ENCODE measurements around the gene KCNC2.

KCNC2 gene

GRCh38 chr12:75209812-75210138 is at the start of gene KCNC2:
Gene KCNC2, minus strand, starts transcription at chr12:75209839.
- Mint-ChIP-seq H3K27ac (no peak within 1 kb of the TSS), H3K4me3 (no peak within 1 kb of the TSS), H3K27me3 (peaks cover 23 to 53% of the 10 kb centered on the region in 2 donors), H3K9me3 (peaks cover 2 to 12% of the 10 kb centered on the region in 2 donors), H3K36me3 (peaks cover 0 to 5% of the 10 kb centered on the region in 2 donors), H3K4me1 (no peaks in the 10 kb centered on the region)
- no peak for DNase-seq
- ATAC-seq (replicated peaks): no peak

DNA sequence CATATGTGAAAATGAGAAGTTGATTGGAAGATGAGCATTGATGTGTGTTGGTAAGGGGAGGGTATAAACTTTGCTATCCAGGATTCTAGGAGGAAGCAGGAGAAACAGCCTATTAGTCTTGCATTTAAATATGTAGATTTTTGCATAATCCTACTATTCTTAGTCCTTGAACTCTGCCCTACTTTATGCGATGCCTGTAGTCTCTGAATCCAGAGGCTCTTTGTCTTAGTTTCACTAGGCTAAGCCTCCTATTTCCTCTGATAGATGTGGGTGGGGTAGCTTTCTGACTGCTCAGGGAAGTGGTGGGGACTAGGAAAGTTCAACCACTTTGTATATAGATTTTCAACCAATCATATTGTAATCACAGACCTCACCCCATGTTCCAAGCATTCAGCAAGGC is 49.5 kb upstream of the KCNC2 start:
- H3K27me3 Mint-ChIP-seq: peaks cover 0 to 5% of the 10 kb centered on the region in 2 donors
- no peak for ATAC-seq (replicated peaks)
- no peaks in the 10 kb centered on the region for H3K4me1 Mint-ChIP-seq
- no peaks in the 10 kb centered on the region for H3K9me3 Mint-ChIP-seq
- no peaks in the 10 kb centered on the region for H3K36me3 Mint-ChIP-seq
- no peak for DNase-seq
- H3K4me3 Mint-ChIP-seq: no peak overlapping the region
- no peak overlapping the region for H3K27ac Mint-ChIP-seq

GRCh38 chr12:75257510-75257909 is 47.9 kb upstream of the KCNC2 start:
- no peak overlapping the region for H3K27ac Mint-ChIP-seq
- no peak for ATAC-seq (replicated peaks)
- no peaks in the 10 kb centered on the region for H3K36me3 Mint-ChIP-seq
- no peak overlapping the region for H3K4me3 Mint-ChIP-seq
- DNase-seq: no peak
- peaks cover 0 to 5% of the 10 kb centered on the region in 2 donors for H3K27me3 Mint-ChIP-seq
- no peaks in the 10 kb centered on the region for H3K4me1 Mint-ChIP-seq
- H3K9me3 Mint-ChIP-seq: peaks cover 0 to 4% of the 10 kb centered on the region in 2 donors

DNA sequence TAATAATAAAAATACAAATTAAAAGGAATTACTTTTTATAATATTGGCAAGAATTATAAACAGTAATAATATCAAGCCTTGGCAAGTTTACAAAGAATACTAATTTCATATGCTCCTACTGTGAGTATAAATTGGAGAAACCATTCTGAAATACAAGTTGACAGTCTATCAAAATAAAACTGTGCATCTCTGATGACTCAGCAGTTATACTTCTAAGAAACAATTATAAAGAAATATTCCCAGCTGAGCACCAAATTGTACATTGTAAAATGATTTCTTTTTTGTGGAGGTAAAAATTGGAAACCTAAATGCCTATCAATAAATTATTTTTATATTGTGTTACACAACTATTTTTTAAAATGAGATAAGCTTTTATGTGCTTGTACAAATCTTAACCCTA is 35.5 kb upstream of the KCNC2 start:
- Mint-ChIP-seq H3K27me3 (no peaks in the 10 kb centered on the region), H3K27ac (no peak overlapping the region), H3K36me3 (no peaks in the 10 kb centered on the region), H3K9me3 (peaks cover 4% of the 10 kb centered on the region in 2 donors), H3K4me1 (no peaks in the 10 kb centered on the region), H3K4me3 (no peak overlapping the region)
- ATAC-seq (replicated peaks) (no peak), DNase-seq (no peak)

DNA sequence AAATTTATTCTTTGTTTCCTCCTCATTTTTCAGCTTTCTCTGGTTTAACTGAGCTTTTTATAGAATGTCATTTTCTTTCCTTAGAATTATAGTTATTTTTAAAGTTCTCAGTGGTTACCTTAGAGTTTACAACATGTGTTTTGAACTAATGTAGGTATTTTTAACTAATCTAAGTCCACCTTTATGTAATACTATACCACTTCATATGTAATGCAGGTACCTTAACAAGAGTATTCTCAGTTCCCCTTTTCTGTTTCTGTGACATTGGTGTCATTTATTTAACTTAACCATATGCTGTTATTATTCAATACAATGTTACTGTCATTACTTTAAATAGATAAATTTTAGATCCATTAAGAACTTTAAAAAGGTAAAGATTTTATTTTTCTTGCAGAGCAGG is 30.3 kb upstream of the KCNC2 start:
- ATAC-seq (replicated peaks): peak in 1 of 2 donors; percentile 27
- H3K4me1 Mint-ChIP-seq: no peaks in the 10 kb centered on the region
- H3K36me3 Mint-ChIP-seq: no peaks in the 10 kb centered on the region
- H3K27ac Mint-ChIP-seq: no peak overlapping the region
- H3K9me3 Mint-ChIP-seq: peaks cover 4% of the 10 kb centered on the region in 2 donors
- DNase-seq: no peak
- H3K27me3 Mint-ChIP-seq: no peaks in the 10 kb centered on the region
- no peak overlapping the region for H3K4me3 Mint-ChIP-seq

- Mint-ChIP-seq H3K4me1 (no peaks in the 10 kb centered on the region), H3K9me3 (peaks cover 6 to 10% of the 10 kb centered on the region in 2 donors), H3K27ac (no peak overlapping the region), H3K4me3 (no peak overlapping the region), H3K36me3 (no peaks in the 10 kb centered on the region), H3K27me3 (no peaks in the 10 kb centered on the region)
- no peak for DNase-seq
- ATAC-seq (replicated peaks): no peak
These were observed 26.6 kb upstream of the KCNC2 start for GRCh38 chr12:75236206-75236605.

GRCh38 chr12:75227132-75227531 is 17.5 kb upstream of the KCNC2 start:
- Mint-ChIP-seq H3K4me1 (no peaks in the 10 kb centered on the region), H3K9me3 (peaks cover 10 to 12% of the 10 kb centered on the region in 2 donors), H3K27me3 (no peaks in the 10 kb centered on the region), H3K27ac (no peak overlapping the region), H3K4me3 (no peak overlapping the region), H3K36me3 (no peaks in the 10 kb centered on the region)
- DNase-seq (no peak), ATAC-seq (replicated peaks) (no peak)

GRCh38 chr12:75212072-75212471 is 2.4 kb upstream of the KCNC2 start:
- H3K27me3 Mint-ChIP-seq: peaks cover 16 to 47% of the 10 kb centered on the region in 2 donors
- DNase-seq (no peak), ATAC-seq (replicated peaks) (no peak)
- peaks cover 0 to 5% of the 10 kb centered on the region in 2 donors for H3K36me3 Mint-ChIP-seq
- H3K27ac Mint-ChIP-seq: no peak overlapping the region
- H3K9me3 Mint-ChIP-seq: peaks cover 0 to 7% of the 10 kb centered on the region in 2 donors
- H3K4me1 Mint-ChIP-seq: no peaks in the 10 kb centered on the region
- H3K4me3 Mint-ChIP-seq: no peak overlapping the region

- H3K27ac Mint-ChIP-seq: no peak overlapping the region
- no peak overlapping the region for H3K4me3 Mint-ChIP-seq
- no peaks in the 10 kb centered on the region for H3K4me1 Mint-ChIP-seq
- peaks cover 0 to 5% of the 10 kb centered on the region in 2 donors for H3K36me3 Mint-ChIP-seq
- DNase-seq: no peak
- H3K27me3 Mint-ChIP-seq: peaks cover 23 to 53% of the 10 kb centered on the region in 2 donors
- ATAC-seq (replicated peaks): no peak
- peaks cover 2 to 12% of the 10 kb centered on the region in 2 donors for H3K9me3 Mint-ChIP-seq
These were observed 505 bp downstream of the KCNC2 start for GRCh38 chr12:75208856-75209811.

DNA sequence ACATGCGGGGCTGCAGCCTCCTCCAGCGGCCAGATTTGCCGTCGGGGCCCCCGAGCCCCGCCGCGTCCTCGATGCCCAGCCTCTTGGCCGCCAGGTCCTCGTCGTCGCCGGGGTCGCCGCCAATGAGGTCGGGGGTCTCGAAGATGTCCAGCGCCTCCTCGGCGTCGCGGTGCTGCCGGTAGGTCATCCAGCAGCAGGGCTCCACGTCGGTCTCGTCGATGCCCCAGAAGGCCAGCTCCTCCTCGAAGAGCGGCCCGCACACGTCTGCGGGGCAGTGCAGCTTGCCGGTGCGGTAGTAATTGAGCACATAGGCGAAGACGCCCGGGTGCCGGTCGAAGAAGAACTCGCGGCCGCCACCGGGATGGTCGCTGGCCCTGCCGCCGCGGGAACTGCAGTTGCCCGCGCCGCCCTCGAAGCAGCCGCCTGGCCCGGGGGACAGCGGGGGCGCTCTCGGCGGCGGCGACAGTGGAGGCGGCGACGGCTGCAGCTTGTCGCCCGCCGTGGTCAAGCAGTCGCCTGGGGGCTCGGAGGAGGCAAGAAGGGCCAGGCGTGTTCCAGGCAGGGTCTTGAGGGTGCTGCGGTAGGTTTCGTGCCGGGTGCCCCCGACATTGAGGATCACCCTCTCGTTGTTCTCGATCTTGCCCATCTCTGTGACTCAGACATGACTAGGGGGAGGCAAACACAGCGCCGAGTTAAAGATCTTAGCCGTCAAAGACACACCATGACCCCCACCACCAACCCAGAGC is 2.1 kb downstream of the KCNC2 start:
- peaks cover 23 to 46% of the 10 kb centered on the region in 2 donors for H3K27me3 Mint-ChIP-seq
- H3K27ac Mint-ChIP-seq: no peak overlapping the region
- H3K4me3 Mint-ChIP-seq: no peak overlapping the region
- peaks cover 0 to 5% of the 10 kb centered on the region in 2 donors for H3K36me3 Mint-ChIP-seq
- peaks cover 2 to 12% of the 10 kb centered on the region in 2 donors for H3K9me3 Mint-ChIP-seq
- DNase-seq: no peak
- no peaks in the 10 kb centered on the region for H3K4me1 Mint-ChIP-seq
- no peak for ATAC-seq (replicated peaks)

GRCh38 chr12:75205558-75205957 is 4.1 kb downstream of the KCNC2 start:
- Mint-ChIP-seq H3K27me3 (peaks cover 21 to 33% of the 10 kb centered on the region in 2 donors), H3K9me3 (peaks cover 2 to 12% of the 10 kb centered on the region in 2 donors), H3K36me3 (peaks cover 0 to 5% of the 10 kb centered on the region in 2 donors), H3K4me1 (no peaks in the 10 kb centered on the region), H3K27ac (no peak overlapping the region), H3K4me3 (no peak overlapping the region)
- ATAC-seq (replicated peaks): no peak
- DNase-seq: no peak

GRCh38 chr12:75196865-75197264 is 12.8 kb downstream of the KCNC2 start:
- H3K4me1 Mint-ChIP-seq: no peaks in the 10 kb centered on the region
- no peaks in the 10 kb centered on the region for H3K36me3 Mint-ChIP-seq
- no peak for ATAC-seq (replicated peaks)
- H3K27ac Mint-ChIP-seq: no peak overlapping the region
- no peak overlapping the region for H3K4me3 Mint-ChIP-seq
- peaks cover 0 to 6% of the 10 kb centered on the region in 2 donors for H3K27me3 Mint-ChIP-seq
- H3K9me3 Mint-ChIP-seq: peaks cover 0 to 1% of the 10 kb centered on the region in 2 donors
- DNase-seq: no peak

DNA sequence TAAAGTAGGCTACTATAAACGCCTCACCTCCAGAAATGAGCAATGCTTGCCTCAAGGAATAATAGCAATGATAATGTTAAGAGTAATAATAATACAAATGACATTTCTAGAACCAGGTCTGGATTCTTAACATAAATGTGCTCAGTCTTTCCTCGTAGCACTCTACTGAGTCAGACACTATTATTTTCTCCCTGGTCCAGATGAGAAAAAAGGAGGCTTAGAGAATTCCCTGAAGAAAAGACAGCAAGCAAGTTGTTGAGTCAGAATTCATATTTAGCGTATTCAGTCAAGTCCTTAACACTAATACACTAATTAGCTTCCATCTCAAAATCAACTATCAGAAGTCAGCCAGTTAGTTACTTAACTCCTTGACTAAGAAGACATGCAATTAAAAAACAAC is 13.2 kb downstream of the KCNC2 start:
- peaks cover 0 to 1% of the 10 kb centered on the region in 2 donors for H3K9me3 Mint-ChIP-seq

GRCh38 chr12:75194250-75194649 is 15.4 kb downstream of the KCNC2 start:
- no peaks in the 10 kb centered on the region for H3K4me1 Mint-ChIP-seq
- ATAC-seq (replicated peaks) (no peak), DNase-seq (no peak)
- H3K27me3 Mint-ChIP-seq: peaks cover 0 to 6% of the 10 kb centered on the region in 2 donors
- H3K9me3 Mint-ChIP-seq: peaks cover 0 to 1% of the 10 kb centered on the region in 2 donors
- H3K36me3 Mint-ChIP-seq: no peaks in the 10 kb centered on the region
- no peak overlapping the region for H3K4me3 Mint-ChIP-seq
- H3K27ac Mint-ChIP-seq: no peak overlapping the region

More for the DNA sequence above, 13.2 kb downstream of the KCNC2 start:
- H3K27ac Mint-ChIP-seq: no peak overlapping the region
- H3K4me1 Mint-ChIP-seq: no peaks in the 10 kb centered on the region
- ATAC-seq (replicated peaks) (no peak), DNase-seq (no peak)
- H3K36me3 Mint-ChIP-seq: no peaks in the 10 kb centered on the region
- no peak overlapping the region for H3K4me3 Mint-ChIP-seq
- H3K27me3 Mint-ChIP-seq: peaks cover 0 to 6% of the 10 kb centered on the region in 2 donors

Measured in stimulated activated naive B cell treated with anti-CD40 and anti-IgM and Interleukin-4, amounts not matched to agents 10 μg/mL and 1 μg/mL and 100 μg/mL, for 72 hours (primary cell).